D721Med (cell line): Measurements from ENCODE around the gene CIAO3.

Source experiments
- DNase-seq: peaks from one replicate; pipeline ENCODE4 v3.0.0; 2011; ENCODE audit warnings: low spot score; ENCODE audit not compliant: insufficient read length
- FAIRE-seq: peaks from 2 replicates; lab custom pipeline; 2011; peaks lifted over from hg19 to GRCh38; lab: Jason Lieb, UNC
- CTCF ChIP-seq: IDR thresholded peaks from 2 replicates; pipeline ENCODE4 v1.5.1; 2012; ENCODE audit warnings: mild to moderate bottlenecking, control low read depth; ENCODE audit not compliant: insufficient read depth; ENCODE audit errors: missing control alignments

The CIAO3 gene

DNA sequence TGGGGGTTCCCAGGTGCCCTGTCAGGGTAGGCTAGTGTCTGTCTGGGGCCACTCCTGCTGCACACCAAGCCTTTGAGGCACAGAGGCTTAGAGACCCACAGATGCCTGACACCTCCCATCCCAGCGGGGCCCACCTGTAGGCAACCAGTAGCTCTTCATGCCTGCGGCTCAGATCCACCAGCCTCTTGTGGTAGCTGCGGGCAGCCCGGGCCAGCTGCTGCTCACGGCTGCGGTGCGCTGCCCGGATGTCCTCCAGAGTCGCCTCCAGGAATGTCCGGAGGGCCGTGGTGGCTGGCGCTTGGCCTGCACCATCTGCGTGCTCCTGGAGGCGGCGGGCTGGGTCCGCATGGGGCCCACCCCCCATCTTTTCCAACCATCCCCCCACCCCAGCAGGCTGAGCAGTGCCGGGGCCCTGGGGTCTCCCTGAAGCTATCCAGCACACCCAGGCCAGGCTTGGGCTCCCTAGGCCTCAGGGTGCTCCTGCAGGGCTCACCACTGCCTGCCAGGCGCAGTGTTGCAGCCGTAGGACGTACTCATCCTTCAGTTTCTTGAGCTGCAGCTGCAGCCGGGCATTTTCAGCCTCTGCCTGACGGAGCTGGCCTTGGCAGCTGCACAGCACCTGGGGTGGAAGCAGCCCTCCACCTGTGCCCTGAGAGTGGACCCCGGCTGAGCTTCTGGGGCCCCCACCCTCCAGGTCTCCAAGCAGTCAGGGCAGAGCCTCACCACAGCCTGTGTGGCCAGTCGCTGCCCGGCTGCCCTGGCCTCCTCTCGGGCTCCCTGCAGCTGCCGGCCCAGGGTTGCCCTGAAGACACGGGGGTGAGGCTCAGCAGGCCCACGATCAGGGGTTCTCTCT is 16.4 kb downstream of the CIAO3 start:
- TF ChIP-seq CTCF = no peak
- FAIRE-seq (no peak), DNase-seq (no peak)

- FAIRE-seq (no peak), DNase-seq (no peak)
- no peak for TF ChIP-seq CTCF
Measured at GRCh38 chr16:723695-724094, 17.1 kb downstream of the CIAO3 start.

DNA sequence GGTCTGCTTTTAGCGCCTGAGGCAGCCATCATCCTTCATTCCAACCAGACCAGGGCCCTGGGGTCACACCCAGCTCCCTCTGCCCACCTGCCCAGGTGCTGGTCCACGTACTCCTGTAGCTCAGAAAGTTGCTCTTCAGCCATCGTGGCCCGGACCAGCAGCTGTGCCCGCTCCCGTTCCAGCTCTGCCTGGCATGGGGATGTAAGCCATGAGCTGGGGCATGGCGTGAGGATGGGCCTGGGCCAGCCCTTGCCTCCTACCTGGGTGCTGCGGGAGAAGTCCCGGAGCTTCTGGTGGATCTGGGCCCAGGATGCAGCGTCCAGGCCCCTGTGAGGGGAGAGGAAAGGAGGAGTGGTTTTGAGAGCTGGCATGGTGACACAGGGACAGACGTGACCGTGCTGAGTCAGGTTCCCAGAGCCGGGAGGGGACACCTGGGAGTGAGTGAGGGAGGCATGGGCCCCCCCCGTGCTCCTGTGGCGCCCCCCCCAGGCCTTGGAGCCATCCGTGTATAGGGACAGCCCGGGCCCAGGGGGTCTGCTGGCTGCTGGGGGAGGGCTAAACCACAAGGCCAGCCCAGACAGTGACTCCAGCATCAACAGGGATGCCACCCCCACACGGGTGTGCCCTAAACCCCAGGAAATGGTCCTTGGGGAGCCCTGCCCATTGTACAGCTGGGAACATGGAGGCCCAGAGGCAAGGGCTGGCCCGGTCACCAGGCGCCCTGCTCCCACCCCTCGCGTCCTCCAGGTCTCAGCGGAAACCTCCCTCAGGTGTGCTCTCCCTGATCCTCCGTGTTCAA is 17.8 kb downstream of the CIAO3 start:
- TF ChIP-seq CTCF = no peak
- no peak for DNase-seq
- no peak for FAIRE-seq

DNA sequence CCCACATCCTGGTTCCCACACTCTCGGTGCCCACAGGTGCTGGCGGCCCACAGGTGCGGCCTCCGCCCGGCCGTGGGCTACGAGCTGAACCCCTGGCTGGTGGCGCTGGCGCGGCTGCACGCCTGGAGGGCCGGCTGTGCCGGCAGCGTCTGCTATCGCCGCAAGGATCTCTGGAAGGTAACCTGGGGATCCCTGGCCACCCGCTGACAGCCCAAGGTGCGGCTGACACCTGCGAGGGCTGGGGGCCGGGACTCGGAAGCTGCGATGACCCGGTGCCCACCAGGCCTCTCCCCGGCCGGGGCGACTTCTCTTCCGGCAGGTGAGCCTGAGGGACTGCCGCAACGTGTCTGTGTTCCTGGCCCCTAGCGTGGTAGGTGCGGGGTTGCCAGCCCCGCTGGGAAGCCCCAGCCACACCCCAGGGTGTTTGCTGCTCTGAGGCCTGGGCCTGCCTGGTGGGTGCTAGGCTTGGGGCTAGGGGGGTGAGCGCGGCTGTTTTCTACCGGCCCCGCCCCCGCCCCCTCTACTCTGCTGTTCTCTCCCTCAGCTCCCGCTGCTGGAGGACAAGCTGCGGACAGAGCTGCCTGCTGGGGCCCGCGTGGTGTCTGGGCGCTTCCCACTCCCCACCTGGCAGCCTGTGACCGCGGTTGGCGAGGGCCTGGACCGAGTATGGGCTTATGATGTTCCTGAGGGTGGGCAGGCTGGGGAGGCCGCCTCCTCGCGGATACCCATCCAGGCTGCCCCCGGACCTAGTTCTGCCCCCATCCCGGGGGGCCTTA is 18.8 kb downstream of the CIAO3 start:
- DNase-seq = no peak
- FAIRE-seq = no peak
- no peak for TF ChIP-seq CTCF

GRCh38 chr16:720990-721764 is 19.6 kb downstream of the CIAO3 start, which contains the start of gene ANTKMT:
ANTKMT (plus strand) TSS chr16:721146; CDS start chr16:721275, 129 bp downstream.
- FAIRE-seq (no peak), DNase-seq (peak; percentile 98)
- TF ChIP-seq CTCF = no peak

- FAIRE-seq (no peak), DNase-seq (peak; percentile 81)
- TF ChIP-seq CTCF = no peak
Measured at GRCh38 chr16:720447-720989, 20.3 kb downstream of the CIAO3 start.
